GM23248 (cell line): ENCODE results near the gene RIMS1. TPM values are rescaled to one million over a fixed set of nuclear protein-coding genes. Genes with fewer than 3 reads are reported as not detected.

Experiments
- DNase-seq: peaks from one replicate; pipeline ENCODE4 v3.0.0-alpha.2; 2015
- H2AFZ ChIP-seq: fragments of 200-600 bp; sonication (generic); 2 replicates; pipeline ENCODE4 v1.6.1; 2016; ENCODE audit warnings: antibody characterized with exemption
- H3F3A ChIP-seq: fragments of 200-600 bp; sonication (generic); 2 replicates; pipeline ENCODE4 v1.6.1; 2016; ENCODE audit warnings: mild to moderate bottlenecking, antibody characterized with exemption, mixed run types; ENCODE audit not compliant: insufficient read depth
- H3K27ac ChIP-seq: fragments of 200-600 bp; sonication (generic); 2 replicates; pipeline ENCODE4 v1.5.1; 2016; ENCODE audit warnings: mild to moderate bottlenecking
- H3K27me3 ChIP-seq: fragments of 200-600 bp; sonication (generic); replicated peaks from 2 replicates; pipeline ENCODE4 v1.6.1; 2016; ENCODE audit warnings: mild to moderate bottlenecking; ENCODE audit not compliant: insufficient read depth
- H3K36me3 ChIP-seq: fragments of 200-600 bp; sonication (generic); 2 replicates; pipeline ENCODE4 v1.6.1; 2016; ENCODE audit warnings: low read depth, mild to moderate bottlenecking
- H3K4me1 ChIP-seq: fragments of 200-600 bp; sonication (generic); 2 replicates; pipeline ENCODE4 v1.6.1; 2016; ENCODE audit warnings: mild to moderate bottlenecking; ENCODE audit not compliant: insufficient read depth
- H3K4me2 ChIP-seq: fragments of 200-600 bp; sonication (generic); one replicate; pipeline ENCODE4 v1.6.1; 2016; ENCODE audit warnings: mild to moderate bottlenecking; ENCODE audit not compliant: unreplicated experiment
- H3K4me3 ChIP-seq: fragments of 200-600 bp; sonication (generic); 2 replicates; pipeline ENCODE4 v1.5.1; 2016; ENCODE audit warnings: mild to moderate bottlenecking
- H3K79me2 ChIP-seq: fragments of 200-600 bp; sonication (generic); 2 replicates; pipeline ENCODE4 v1.6.1; 2016; ENCODE audit warnings: mild to moderate bottlenecking; ENCODE audit not compliant: insufficient read depth
- H3K9ac ChIP-seq: fragments of 200-600 bp; sonication (generic); 2 replicates; pipeline ENCODE4 v1.6.1; 2016; ENCODE audit warnings: mild to moderate bottlenecking
- H3K9me2 ChIP-seq: fragments of 200-600 bp; sonication (generic); 2 replicates; pipeline ENCODE4 v1.6.1; 2016; ENCODE audit warnings: mixed run types, mild to moderate bottlenecking, moderate library complexity; ENCODE audit not compliant: insufficient read depth
- H3K9me3 ChIP-seq: fragments of 200-600 bp; sonication (generic); one replicate; pipeline ENCODE4 v1.6.1; 2017; ENCODE audit warnings: low read depth
- H4K20me1 ChIP-seq: fragments of 200-600 bp; sonication (generic); 2 replicates; pipeline ENCODE4 v1.6.0; 2016; ENCODE audit not compliant: insufficient read depth
- EZH2 ChIP-seq: fragments of 200-600 bp; sonication (generic); IDR thresholded peaks from 2 replicates; pipeline ENCODE4 v1.6.1; 2018; ENCODE audit warnings: antibody characterized with exemption, mild to moderate bottlenecking; ENCODE audit not compliant: insufficient read depth, poor library complexity, severe bottlenecking
- EZH2phosphoT487 ChIP-seq: fragments of 200-600 bp; sonication (generic); IDR thresholded peaks from 2 replicates; pipeline ENCODE4 v1.6.1; 2018; ENCODE audit warnings: antibody characterized with exemption, moderate library complexity, mild to moderate bottlenecking, low read depth; ENCODE audit not compliant: insufficient read depth
- WGBS, 2 experiments: methylation state at CpG; one replicate each; pipeline ENCODE4 v1.1.6; 2015 to 2017; ENCODE audit warnings: low lambda C conversion rate in 2 of 2, low coverage in 1 of 2; ENCODE audit errors: missing lambda C conversion rate in 2 of 2; 5-methylcytosine and 5-hydroxymethylcytosine counted together
- in situ Hi-C: fragments of 300-500 bp; cut with MboI; formaldehyde crosslinking; loops from 2 replicates; pipeline ENCODE4 v1.15.0; 2020
- polyA plus RNA-seq: library from polyadenylated mRNA; unstranded; fragments of >200 nt; fragmentation: Nextera tagmentation; extraction: Ambion mirVana; gene quantifications from 2 replicates; pipeline ENCODE4 v1.2.1, GENCODE V29; 2016
- total RNA-seq: library from RNA; depleted of rRNA; stranded (reverse); fragments of >200 nt; shearing (Covaris generic); gene quantifications from 2 replicates; pipeline ENCODE4 v1.2.3, GENCODE V29; 2014

The RIMS1 gene
- total and polyA plus RNA-seq, 2 experiments from 2014 or later = 1.8 to 10.6 TPM

DNA sequence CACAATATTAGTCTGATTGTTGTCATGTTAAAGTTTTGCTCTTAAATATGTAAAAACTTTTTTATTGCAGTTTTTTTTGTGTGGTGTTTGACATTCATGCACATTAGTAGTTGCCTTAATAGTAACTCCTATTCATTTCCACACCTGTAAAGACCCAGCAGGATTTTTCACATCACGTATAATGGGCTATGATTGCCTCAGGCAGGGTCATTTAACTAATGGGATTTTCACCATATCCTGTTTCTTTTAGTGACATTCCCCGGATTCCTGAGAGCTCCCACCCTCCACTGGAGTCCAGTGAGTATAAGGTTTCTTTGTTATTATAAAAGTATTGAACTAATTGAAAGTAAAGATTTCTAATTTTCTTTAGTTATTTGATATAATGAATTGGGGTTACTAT, 359.2 kb downstream of the RIMS1 start:
- in situ Hi-C loops = no loop called here
- no peaks in the 10 kb centered on the region for H3K27me3 ChIP-seq
- H3K9me3 ChIP-seq = no peaks in the 10 kb centered on the region
- H3K4me1 ChIP-seq = no peaks in the 10 kb centered on the region
- H4K20me1 ChIP-seq = no peaks in the 10 kb centered on the region
- H3K4me3 ChIP-seq = no peak overlapping the region
- no peak overlapping the region for H3K9ac ChIP-seq
- H3F3A ChIP-seq = no peaks in the 10 kb centered on the region
- DNase-seq = no peak
- H3K79me2 ChIP-seq = no peaks in the 10 kb centered on the region
- no peaks in the 10 kb centered on the region for H3K9me2 ChIP-seq
- H2AFZ ChIP-seq = no peak overlapping the region
- WGBS, 2 experiments = 22 to 35% methylated on average over 2 of the region's 2 CpGs
- no peak for TF ChIP-seq EZH2phosphoT487
- TF ChIP-seq EZH2 = no peak
- H3K4me2 ChIP-seq = no peak overlapping the region
- H3K27ac ChIP-seq = no peak overlapping the region
- no peaks in the 10 kb centered on the region for H3K36me3 ChIP-seq

DNA sequence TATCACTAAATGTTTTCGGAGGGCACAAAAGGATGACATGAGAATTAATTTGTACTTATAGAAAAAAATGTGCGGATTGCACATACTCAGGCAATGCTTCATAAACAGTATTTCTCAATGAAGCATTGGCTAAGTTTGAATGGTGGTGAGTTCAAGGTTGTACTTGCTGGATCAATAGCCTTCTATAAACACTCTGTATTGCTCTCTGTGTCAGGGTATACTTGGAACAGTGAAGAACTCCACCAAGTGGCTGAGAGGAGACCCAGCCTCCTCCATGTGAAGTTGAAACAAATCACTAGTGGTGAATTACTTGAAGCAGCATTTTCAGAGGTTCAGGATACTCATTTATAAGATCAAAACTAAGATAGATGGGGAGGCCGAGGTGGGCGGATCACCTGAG, 360.6 kb downstream of the RIMS1 start:
- Histone ChIP-seq H3F3A (no peaks in the 10 kb centered on the region), H3K9me3 (no peaks in the 10 kb centered on the region), H3K4me3 (no peak overlapping the region), H3K27ac (no peak overlapping the region), H3K9me2 (no peaks in the 10 kb centered on the region), H2AFZ (no peak overlapping the region), H3K4me2 (no peak overlapping the region), H3K79me2 (no peaks in the 10 kb centered on the region), H3K9ac (no peak overlapping the region), H4K20me1 (no peaks in the 10 kb centered on the region), H3K4me1 (no peaks in the 10 kb centered on the region), H3K36me3 (no peaks in the 10 kb centered on the region), H3K27me3 (no peaks in the 10 kb centered on the region)
- in situ Hi-C loops = no loop called here
- WGBS, 2 experiments = 49 to 58% methylated on average over 4 of the region's 4 CpGs
- no peak for TF ChIP-seq EZH2
- TF ChIP-seq EZH2phosphoT487 = no peak
- no peak for DNase-seq

DNA sequence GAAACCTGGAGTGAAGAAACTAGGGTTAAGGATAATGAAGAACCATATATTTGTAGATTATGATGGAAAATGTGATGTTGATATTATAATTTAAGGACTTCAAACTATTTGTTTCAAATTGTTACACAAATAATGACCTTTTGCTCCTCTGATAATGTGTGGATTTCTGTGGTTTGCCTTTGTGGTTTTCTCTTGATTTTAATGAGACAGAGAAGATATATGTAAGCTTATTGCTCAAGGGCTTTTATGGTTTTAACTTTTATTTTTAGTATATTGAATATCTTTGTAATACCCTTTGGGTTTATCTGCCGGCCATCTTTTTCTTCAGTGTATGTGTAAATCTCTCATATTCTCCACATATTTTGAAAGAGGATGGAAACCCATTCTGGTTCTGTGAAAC, 362.3 kb downstream of the RIMS1 start:
- Histone ChIP-seq H3K9me3 (no peaks in the 10 kb centered on the region), H3K9me2 (no peaks in the 10 kb centered on the region), H2AFZ (no peak overlapping the region), H3K4me2 (no peak overlapping the region), H3K27ac (no peak overlapping the region), H3K79me2 (no peaks in the 10 kb centered on the region), H3K36me3 (no peaks in the 10 kb centered on the region), H3K27me3 (no peaks in the 10 kb centered on the region), H3F3A (no peaks in the 10 kb centered on the region), H3K4me3 (no peak overlapping the region), H4K20me1 (no peaks in the 10 kb centered on the region), H3K9ac (no peak overlapping the region), H3K4me1 (no peaks in the 10 kb centered on the region)
- in situ Hi-C loops = no loop called here
- WGBS, 2 experiments = 58 to 67% methylated on average over 1 of the region's 1 CpG
- TF ChIP-seq EZH2phosphoT487 (no peak), EZH2 (no peak)
- DNase-seq = no peak

DNA sequence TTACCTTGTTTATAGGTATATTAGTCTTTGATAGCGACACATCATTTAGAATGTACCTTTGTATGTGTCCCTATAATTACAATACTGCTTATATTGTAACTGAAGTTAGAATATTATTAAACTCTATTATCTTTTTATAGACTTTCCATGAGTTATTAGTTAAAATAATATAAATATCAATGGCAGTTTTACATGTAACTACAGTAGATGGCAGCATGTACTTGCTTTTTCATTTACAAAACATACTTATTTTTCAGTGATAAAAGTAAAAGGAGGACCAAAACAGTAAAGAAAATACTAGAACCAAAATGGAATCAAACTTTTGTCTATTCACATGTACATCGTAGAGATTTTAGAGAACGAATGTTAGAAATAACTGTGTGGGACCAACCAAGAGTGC, 364.3 kb downstream of the RIMS1 start:
- WGBS, 2 experiments = 70 to 72% methylated on average over 3 of the region's 3 CpGs
- in situ Hi-C loops = loop anchor here (25.0 kb wide), 1 partner anchor 337 kb away; no protein-coding TSS in a partner anchor
- H4K20me1 ChIP-seq = no peaks in the 10 kb centered on the region
- no peaks in the 10 kb centered on the region for H3K4me1 ChIP-seq
- H3K9me2 ChIP-seq = no peaks in the 10 kb centered on the region
- no peak overlapping the region for H2AFZ ChIP-seq
- no peaks in the 10 kb centered on the region for H3F3A ChIP-seq
- H3K79me2 ChIP-seq = no peaks in the 10 kb centered on the region
- TF ChIP-seq EZH2 (no peak), EZH2phosphoT487 (no peak)
- H3K27ac ChIP-seq = no peak overlapping the region
- H3K9ac ChIP-seq = no peak overlapping the region
- H3K4me3 ChIP-seq = no peak overlapping the region
- no peak overlapping the region for H3K4me2 ChIP-seq
- no peaks in the 10 kb centered on the region for H3K9me3 ChIP-seq
- no peaks in the 10 kb centered on the region for H3K36me3 ChIP-seq
- DNase-seq = peak; percentile 23
- H3K27me3 ChIP-seq = no peaks in the 10 kb centered on the region

DNA sequence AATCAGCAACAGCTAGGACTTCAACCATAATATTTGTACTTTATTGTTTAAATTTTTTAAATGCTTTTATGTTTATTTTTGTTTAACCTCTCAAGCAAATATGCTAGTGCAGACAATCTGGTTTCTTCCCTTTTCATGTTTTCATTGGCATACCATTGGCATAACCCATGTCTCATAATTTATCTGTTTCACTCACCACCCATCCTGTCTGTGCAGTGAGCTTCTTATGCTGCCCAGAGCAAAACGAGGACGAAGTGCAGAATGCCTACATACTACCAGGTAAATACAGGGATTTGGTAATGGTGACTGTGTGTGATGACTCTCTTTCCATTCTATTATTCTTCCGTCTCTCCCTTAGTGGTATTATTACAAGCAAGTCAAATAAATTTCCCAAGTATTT, 374.1 kb downstream of the RIMS1 start:
- Histone ChIP-seq H3K4me3 (no peak overlapping the region), H3K79me2 (no peaks in the 10 kb centered on the region), H3K36me3 (no peaks in the 10 kb centered on the region), H3K4me1 (no peaks in the 10 kb centered on the region), H3K4me2 (no peak overlapping the region), H3K9me2 (no peaks in the 10 kb centered on the region), H3K27ac (no peak overlapping the region), H4K20me1 (no peaks in the 10 kb centered on the region), H3F3A (no peaks in the 10 kb centered on the region), H3K9me3 (no peaks in the 10 kb centered on the region), H2AFZ (no peak overlapping the region), H3K27me3 (peaks cover 22% of the 10 kb centered on the region; the same call in 1 of the 2 replicates), H3K9ac (no peak overlapping the region)
- WGBS, 2 experiments = 17 to 24% methylated on average over 3 of the region's 3 CpGs
- TF ChIP-seq EZH2phosphoT487 (no peak), EZH2 (no peak)
- DNase-seq = no peak
- in situ Hi-C loops = loop anchor here (25.0 kb wide), 1 partner anchor 327 kb away; no protein-coding TSS in a partner anchor
